ENCODE data around the gene TUBA3E.

DNA sequence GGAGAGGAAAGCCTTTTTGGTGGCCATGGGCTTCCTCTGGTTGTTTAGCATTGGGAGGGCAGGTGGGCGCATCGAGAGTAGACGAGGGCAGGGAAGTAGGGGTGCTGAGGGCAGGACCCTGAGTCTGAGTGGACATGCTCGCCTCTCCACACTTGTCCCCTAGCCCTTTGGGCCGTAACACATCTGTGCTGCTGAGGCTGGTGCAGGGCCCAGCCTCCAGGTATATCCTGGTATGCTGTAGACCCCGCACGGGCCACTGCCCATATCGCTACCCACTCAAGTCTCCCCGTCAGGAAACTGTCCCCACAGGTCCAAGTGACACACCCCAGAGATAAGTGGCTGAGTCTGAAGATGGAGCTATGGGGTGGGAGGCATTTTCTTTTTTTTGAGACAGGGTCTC lies 39.6 kb downstream of the TUBA3E start:
- no peak for TF ChIP-seq POLR2A (IDR thresholded peaks at IDR 0.05)
- TF ChIP-seq, protein P1, sequence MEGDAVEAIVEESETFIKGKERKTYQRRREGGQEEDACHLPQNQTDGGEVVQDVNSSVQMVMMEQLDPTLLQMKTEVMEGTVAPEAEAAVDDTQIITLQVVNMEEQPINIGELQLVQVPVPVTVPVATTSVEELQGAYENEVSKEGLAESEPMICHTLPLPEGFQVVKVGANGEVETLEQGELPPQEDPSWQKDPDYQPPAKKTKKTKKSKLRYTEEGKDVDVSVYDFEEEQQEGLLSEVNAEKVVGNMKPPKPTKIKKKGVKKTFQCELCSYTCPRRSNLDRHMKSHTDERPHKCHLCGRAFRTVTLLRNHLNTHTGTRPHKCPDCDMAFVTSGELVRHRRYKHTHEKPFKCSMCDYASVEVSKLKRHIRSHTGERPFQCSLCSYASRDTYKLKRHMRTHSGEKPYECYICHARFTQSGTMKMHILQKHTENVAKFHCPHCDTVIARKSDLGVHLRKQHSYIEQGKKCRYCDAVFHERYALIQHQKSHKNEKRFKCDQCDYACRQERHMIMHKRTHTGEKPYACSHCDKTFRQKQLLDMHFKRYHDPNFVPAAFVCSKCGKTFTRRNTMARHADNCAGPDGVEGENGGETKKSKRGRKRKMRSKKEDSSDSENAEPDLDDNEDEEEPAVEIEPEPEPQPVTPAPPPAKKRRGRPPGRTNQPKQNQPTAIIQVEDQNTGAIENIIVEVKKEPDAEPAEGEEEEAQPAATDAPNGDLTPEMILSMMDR (IDR thresholded peaks at IDR 0.05): no peak

Data from uterus (tissue), 2 donors.